ENCODE results near the gene TENM3.

TENM3 gene

GRCh38 chr4:182758273-182758672, 515.1 kb downstream of the TENM3 start:
- Histone ChIP-seq H3K36me3 (ENCODE audit: insufficient read depth, low read length) (no peaks in the 10 kb centered on the region), H4K20me1 (ENCODE audit: insufficient read depth, low read length) (no peaks in the 10 kb centered on the region), H3K79me2 (ENCODE audit: insufficient read depth, low read length) (no peaks in the 10 kb centered on the region), H2AFZ (ENCODE audit: low read length) (no peak overlapping the region), H3K4me2 (ENCODE audit: low read length) (no peak overlapping the region), H3F3A (ENCODE audit: insufficient read depth, low read length) (no peaks in the 10 kb centered on the region), H3K9ac (ENCODE audit: low read length) (no peak overlapping the region), H3K27me3 (ENCODE audit: insufficient read depth, low read length) (no peaks in the 10 kb centered on the region; the same call in 1 of the 2 replicates), H3K4me3 (ENCODE audit: low read depth, low read length, poor library complexity, severe bottlenecking) (no peak overlapping the region), H3K27ac (ENCODE audit: low read depth, low read length, poor library complexity, severe bottlenecking) (no peak overlapping the region), H3K9me3 (ENCODE audit: low read length) (no peaks in the 10 kb centered on the region), H3K4me1 (ENCODE audit: insufficient read depth, low read length, severe bottlenecking) (no peaks in the 10 kb centered on the region), H3K9me2 (ENCODE audit: low read depth, low read length) (no peaks in the 10 kb centered on the region)
- no peak for TF ChIP-seq CTCF (IDR thresholded peaks at IDR 0.05; ENCODE audit: low read length)
- TF ChIP-seq EZH2 (IDR thresholded peaks at IDR 0.05; ENCODE audit: borderline replicate concordance, low read length), result no peak

GRCh38 chr4:182760551-182761043, 517.4 kb downstream of the TENM3 start:
- TF ChIP-seq EZH2 (IDR thresholded peaks at IDR 0.05; ENCODE audit: borderline replicate concordance, low read length) (no peak), CTCF (IDR thresholded peaks at IDR 0.05; ENCODE audit: low read length) (no peak)
- no peak overlapping the region for H3K27ac ChIP-seq (ENCODE audit: low read depth, low read length, poor library complexity, severe bottlenecking)
- H3K9me2 ChIP-seq (ENCODE audit: low read depth, low read length), result no peaks in the 10 kb centered on the region
- H3K36me3 ChIP-seq (ENCODE audit: insufficient read depth, low read length), result no peaks in the 10 kb centered on the region
- H3K9me3 ChIP-seq (ENCODE audit: low read length), result no peaks in the 10 kb centered on the region
- no peaks in the 10 kb centered on the region for H3F3A ChIP-seq (ENCODE audit: insufficient read depth, low read length)
- no peak overlapping the region for H3K4me3 ChIP-seq (ENCODE audit: low read depth, low read length, poor library complexity, severe bottlenecking)
- no peaks in the 10 kb centered on the region for H4K20me1 ChIP-seq (ENCODE audit: insufficient read depth, low read length)
- no peak overlapping the region for H2AFZ ChIP-seq (ENCODE audit: low read length)
- no peak overlapping the region for H3K4me2 ChIP-seq (ENCODE audit: low read length)
- H3K9ac ChIP-seq (ENCODE audit: low read length), result no peak overlapping the region
- H3K4me1 ChIP-seq (ENCODE audit: insufficient read depth, low read length, severe bottlenecking), result no peaks in the 10 kb centered on the region
- H3K27me3 ChIP-seq (ENCODE audit: insufficient read depth, low read length), result no peaks in the 10 kb centered on the region; the same call in 1 of the 2 replicates
- no peaks in the 10 kb centered on the region for H3K79me2 ChIP-seq (ENCODE audit: insufficient read depth, low read length)

GRCh38 chr4:182764137-182764536, 520.9 kb downstream of the TENM3 start:
- H3K9me3 ChIP-seq (ENCODE audit: low read length), result no peaks in the 10 kb centered on the region
- no peaks in the 10 kb centered on the region for H4K20me1 ChIP-seq (ENCODE audit: insufficient read depth, low read length)
- no peaks in the 10 kb centered on the region for H3K36me3 ChIP-seq (ENCODE audit: insufficient read depth, low read length)
- H3K9me2 ChIP-seq (ENCODE audit: low read depth, low read length), result no peaks in the 10 kb centered on the region
- H3K27me3 ChIP-seq (ENCODE audit: insufficient read depth, low read length), result no peaks in the 10 kb centered on the region; the same call in 1 of the 2 replicates
- no peak overlapping the region for H3K27ac ChIP-seq (ENCODE audit: low read depth, low read length, poor library complexity, severe bottlenecking)
- no peak overlapping the region for H2AFZ ChIP-seq (ENCODE audit: low read length)
- H3K9ac ChIP-seq (ENCODE audit: low read length), result no peak overlapping the region
- no peak overlapping the region for H3K4me3 ChIP-seq (ENCODE audit: low read depth, low read length, poor library complexity, severe bottlenecking)
- H3F3A ChIP-seq (ENCODE audit: insufficient read depth, low read length), result no peaks in the 10 kb centered on the region
- no peaks in the 10 kb centered on the region for H3K79me2 ChIP-seq (ENCODE audit: insufficient read depth, low read length)
- no peaks in the 10 kb centered on the region for H3K4me1 ChIP-seq (ENCODE audit: insufficient read depth, low read length, severe bottlenecking)
- no peak for TF ChIP-seq EZH2 (IDR thresholded peaks at IDR 0.05; ENCODE audit: borderline replicate concordance, low read length)
- TF ChIP-seq CTCF (IDR thresholded peaks at IDR 0.05; ENCODE audit: low read length), result no peak
- no peak overlapping the region for H3K4me2 ChIP-seq (ENCODE audit: low read length)
